ENCODE measurements around the gene LILRA2. TPM values are rescaled to one million over a fixed set of nuclear protein-coding genes. Genes with fewer than 3 reads are reported as not detected.

LILRA2 gene
- total RNA-seq, 1 experiment from 2014 or later: not detected

DNA sequence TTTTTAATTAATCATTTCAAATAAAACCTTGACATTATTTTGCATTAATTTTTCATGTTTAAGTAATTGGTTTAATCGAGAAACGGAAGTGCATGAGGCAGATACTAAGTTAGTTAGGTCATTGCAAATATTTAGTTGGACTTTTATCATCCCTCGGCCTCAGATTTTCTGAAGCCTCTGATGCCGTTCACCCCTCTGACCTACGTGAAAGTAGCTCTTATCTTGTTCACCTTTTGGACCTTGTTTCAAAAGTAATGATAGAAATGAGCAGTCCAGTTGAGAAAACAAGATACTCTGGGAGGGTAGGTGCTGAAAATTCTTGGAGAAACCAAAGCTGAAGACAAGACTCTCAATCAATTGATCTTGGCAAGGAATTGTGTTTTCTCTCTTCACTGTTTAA is 48.0 kb upstream of the LILRA2 start (continued):
- TF ChIP-seq, protein P1, sequence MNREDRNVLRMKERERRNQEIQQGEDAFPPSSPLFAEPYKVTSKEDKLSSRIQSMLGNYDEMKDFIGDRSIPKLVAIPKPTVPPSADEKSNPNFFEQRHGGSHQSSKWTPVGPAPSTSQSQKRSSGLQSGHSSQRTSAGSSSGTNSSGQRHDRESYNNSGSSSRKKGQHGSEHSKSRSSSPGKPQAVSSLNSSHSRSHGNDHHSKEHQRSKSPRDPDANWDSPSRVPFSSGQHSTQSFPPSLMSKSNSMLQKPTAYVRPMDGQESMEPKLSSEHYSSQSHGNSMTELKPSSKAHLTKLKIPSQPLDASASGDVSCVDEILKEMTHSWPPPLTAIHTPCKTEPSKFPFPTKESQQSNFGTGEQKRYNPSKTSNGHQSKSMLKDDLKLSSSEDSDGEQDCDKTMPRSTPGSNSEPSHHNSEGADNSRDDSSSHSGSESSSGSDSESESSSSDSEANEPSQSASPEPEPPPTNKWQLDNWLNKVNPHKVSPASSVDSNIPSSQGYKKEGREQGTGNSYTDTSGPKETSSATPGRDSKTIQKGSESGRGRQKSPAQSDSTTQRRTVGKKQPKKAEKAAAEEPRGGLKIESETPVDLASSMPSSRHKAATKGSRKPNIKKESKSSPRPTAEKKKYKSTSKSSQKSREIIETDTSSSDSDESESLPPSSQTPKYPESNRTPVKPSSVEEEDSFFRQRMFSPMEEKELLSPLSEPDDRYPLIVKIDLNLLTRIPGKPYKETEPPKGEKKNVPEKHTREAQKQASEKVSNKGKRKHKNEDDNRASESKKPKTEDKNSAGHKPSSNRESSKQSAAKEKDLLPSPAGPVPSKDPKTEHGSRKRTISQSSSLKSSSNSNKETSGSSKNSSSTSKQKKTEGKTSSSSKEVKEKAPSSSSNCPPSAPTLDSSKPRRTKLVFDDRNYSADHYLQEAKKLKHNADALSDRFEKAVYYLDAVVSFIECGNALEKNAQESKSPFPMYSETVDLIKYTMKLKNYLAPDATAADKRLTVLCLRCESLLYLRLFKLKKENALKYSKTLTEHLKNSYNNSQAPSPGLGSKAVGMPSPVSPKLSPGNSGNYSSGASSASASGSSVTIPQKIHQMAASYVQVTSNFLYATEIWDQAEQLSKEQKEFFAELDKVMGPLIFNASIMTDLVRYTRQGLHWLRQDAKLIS (CRISPR knock-in tag; IDR thresholded peaks at IDR 0.05; ENCODE audit: borderline replicate concordance): no peak
- TF ChIP-seq, protein P2, sequence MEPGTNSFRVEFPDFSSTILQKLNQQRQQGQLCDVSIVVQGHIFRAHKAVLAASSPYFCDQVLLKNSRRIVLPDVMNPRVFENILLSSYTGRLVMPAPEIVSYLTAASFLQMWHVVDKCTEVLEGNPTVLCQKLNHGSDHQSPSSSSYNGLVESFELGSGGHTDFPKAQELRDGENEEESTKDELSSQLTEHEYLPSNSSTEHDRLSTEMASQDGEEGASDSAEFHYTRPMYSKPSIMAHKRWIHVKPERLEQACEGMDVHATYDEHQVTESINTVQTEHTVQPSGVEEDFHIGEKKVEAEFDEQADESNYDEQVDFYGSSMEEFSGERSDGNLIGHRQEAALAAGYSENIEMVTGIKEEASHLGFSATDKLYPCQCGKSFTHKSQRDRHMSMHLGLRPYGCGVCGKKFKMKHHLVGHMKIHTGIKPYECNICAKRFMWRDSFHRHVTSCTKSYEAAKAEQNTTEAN (CRISPR knock-in tag; IDR thresholded peaks at IDR 0.05): no peak
- TF ChIP-seq, protein P3, sequence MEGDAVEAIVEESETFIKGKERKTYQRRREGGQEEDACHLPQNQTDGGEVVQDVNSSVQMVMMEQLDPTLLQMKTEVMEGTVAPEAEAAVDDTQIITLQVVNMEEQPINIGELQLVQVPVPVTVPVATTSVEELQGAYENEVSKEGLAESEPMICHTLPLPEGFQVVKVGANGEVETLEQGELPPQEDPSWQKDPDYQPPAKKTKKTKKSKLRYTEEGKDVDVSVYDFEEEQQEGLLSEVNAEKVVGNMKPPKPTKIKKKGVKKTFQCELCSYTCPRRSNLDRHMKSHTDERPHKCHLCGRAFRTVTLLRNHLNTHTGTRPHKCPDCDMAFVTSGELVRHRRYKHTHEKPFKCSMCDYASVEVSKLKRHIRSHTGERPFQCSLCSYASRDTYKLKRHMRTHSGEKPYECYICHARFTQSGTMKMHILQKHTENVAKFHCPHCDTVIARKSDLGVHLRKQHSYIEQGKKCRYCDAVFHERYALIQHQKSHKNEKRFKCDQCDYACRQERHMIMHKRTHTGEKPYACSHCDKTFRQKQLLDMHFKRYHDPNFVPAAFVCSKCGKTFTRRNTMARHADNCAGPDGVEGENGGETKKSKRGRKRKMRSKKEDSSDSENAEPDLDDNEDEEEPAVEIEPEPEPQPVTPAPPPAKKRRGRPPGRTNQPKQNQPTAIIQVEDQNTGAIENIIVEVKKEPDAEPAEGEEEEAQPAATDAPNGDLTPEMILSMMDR (IDR thresholded peaks at IDR 0.05): no peak
- TF ChIP-seq, protein P4, sequence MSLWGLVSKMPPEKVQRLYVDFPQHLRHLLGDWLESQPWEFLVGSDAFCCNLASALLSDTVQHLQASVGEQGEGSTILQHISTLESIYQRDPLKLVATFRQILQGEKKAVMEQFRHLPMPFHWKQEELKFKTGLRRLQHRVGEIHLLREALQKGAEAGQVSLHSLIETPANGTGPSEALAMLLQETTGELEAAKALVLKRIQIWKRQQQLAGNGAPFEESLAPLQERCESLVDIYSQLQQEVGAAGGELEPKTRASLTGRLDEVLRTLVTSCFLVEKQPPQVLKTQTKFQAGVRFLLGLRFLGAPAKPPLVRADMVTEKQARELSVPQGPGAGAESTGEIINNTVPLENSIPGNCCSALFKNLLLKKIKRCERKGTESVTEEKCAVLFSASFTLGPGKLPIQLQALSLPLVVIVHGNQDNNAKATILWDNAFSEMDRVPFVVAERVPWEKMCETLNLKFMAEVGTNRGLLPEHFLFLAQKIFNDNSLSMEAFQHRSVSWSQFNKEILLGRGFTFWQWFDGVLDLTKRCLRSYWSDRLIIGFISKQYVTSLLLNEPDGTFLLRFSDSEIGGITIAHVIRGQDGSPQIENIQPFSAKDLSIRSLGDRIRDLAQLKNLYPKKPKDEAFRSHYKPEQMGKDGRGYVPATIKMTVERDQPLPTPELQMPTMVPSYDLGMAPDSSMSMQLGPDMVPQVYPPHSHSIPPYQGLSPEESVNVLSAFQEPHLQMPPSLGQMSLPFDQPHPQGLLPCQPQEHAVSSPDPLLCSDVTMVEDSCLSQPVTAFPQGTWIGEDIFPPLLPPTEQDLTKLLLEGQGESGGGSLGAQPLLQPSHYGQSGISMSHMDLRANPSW (CRISPR knock-in tag; conservative IDR thresholded peaks at IDR 0.05; ENCODE audit: low read depth): no peak

DNA sequence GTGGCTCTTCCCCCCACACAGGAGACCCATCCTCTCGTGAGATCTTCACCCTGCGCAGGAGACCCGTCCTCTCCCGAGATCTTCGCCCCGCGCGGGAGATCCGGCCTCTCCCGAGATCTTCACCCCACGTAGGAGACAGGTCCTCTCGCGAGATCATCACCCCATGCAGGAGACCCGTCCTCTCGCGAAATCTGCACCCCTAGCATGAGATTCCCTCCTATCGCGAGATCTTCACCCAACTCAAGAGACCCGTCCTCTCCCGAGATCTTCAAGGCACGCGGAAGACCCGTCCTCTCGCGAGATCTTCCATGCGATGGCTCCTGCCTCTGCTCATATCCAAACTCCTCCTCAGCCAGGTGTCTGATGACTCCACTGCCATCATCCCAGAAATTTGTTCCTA is 46.6 kb upstream of the LILRA2 start:
- peaks cover 86% of the 10 kb centered on the region for H3K9me3 Mint-ChIP-seq
- peaks cover 59% of the 10 kb centered on the region for H3K36me3 Mint-ChIP-seq
- H3K27ac Mint-ChIP-seq: no peak overlapping the region
- CTCF ChIA-PET: no interaction called here
- no peak overlapping the region for H3K4me3 Mint-ChIP-seq
- no peak for DNase-seq (ENCODE audit: low spot score)
- H3K4me1 Mint-ChIP-seq: no peaks in the 10 kb centered on the region
- POLR2A ChIA-PET: no interaction called here
- peaks cover 17% of the 10 kb centered on the region for H3K27me3 Mint-ChIP-seq (ENCODE audit: low read depth)
- TF ChIP-seq CREM (CRISPR knock-in tag; IDR thresholded peaks at IDR 0.05): no peak
- TF ChIP-seq, protein P5, sequence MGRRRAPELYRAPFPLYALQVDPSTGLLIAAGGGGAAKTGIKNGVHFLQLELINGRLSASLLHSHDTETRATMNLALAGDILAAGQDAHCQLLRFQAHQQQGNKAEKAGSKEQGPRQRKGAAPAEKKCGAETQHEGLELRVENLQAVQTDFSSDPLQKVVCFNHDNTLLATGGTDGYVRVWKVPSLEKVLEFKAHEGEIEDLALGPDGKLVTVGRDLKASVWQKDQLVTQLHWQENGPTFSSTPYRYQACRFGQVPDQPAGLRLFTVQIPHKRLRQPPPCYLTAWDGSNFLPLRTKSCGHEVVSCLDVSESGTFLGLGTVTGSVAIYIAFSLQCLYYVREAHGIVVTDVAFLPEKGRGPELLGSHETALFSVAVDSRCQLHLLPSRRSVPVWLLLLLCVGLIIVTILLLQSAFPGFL (CRISPR knock-in tag; IDR thresholded peaks at IDR 0.05; ENCODE audit: borderline replicate concordance): no peak
- no peak for TF ChIP-seq ZNF416 (CRISPR knock-in tag; IDR thresholded peaks at IDR 0.05)
- TF ChIP-seq CBFB (CRISPR knock-in tag; IDR thresholded peaks at IDR 0.05; ENCODE audit: low read depth): no peak
- ATAC-seq: no peak

DNA sequence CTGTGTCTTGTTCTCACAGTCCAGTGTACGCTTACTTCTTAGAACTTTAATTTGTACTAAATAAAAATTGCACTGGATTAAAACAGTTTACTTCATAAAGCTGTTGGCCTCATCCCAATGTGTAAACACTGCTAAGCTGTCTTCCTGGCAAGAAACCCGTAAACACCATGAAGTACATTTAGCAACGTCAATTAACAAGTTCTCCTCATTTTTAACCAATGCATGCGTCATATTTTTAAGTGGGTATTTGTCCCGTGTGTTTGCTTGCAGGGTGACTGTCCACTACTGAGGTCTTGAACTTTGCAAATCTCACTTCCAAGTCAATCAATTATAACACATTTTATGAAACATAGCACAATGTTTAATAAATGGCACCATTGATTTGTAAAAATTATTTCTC is 42.7 kb upstream of the LILRA2 start:
- no peak overlapping the region for H3K27ac Mint-ChIP-seq
- POLR2A ChIA-PET: no interaction called here
- peaks cover 20% of the 10 kb centered on the region for H3K27me3 Mint-ChIP-seq (ENCODE audit: low read depth)
- H3K36me3 Mint-ChIP-seq: peaks cover 58% of the 10 kb centered on the region
- CTCF ChIA-PET: no interaction called here
- DNase-seq (ENCODE audit: low spot score) (no peak), ATAC-seq (no peak)
- no peaks in the 10 kb centered on the region for H3K4me1 Mint-ChIP-seq
- H3K9me3 Mint-ChIP-seq: peaks cover 86% of the 10 kb centered on the region
- no peak overlapping the region for H3K4me3 Mint-ChIP-seq
- no peak for TF ChIP-seq ZBTB21 (CRISPR knock-in tag; IDR thresholded peaks at IDR 0.05; ENCODE audit: borderline replicate concordance)
- TF ChIP-seq, protein P6, sequence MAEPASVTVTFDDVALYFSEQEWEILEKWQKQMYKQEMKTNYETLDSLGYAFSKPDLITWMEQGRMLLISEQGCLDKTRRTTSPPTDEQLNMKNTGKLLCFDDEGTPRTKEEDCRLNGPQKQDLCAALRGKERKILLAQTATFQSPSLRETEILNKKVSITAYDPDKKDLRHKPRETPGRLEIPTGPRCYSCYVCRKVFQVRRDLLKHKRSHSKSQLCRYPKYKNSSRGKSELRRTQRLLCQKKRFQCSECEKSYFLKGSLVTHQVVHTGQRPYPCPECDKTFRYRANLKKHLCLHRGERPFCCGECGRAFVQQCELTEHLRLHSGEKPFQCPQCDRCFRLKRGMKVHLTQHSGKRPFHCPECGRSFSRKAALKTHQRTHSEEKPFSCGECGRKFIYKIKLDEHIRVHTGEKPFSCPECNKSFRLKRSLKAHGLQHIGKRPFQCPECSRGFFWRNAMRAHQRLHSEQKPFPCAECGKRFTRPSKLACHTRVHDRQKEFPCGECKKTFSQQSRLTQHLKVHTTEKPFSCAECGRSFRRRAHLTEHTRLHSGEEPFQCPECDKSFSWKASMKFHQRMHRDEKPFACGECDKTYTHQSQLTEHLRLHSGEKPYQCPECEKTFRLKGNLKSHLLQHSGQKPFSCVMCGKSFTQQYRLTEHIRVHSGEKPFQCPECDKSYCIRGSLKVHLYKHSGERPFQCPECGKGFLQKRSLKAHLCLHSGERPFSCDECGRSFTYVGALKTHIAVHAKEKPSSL (CRISPR knock-in tag; conservative IDR thresholded peaks at IDR 0.05): no peak
- TF ChIP-seq NR3C1 (CRISPR knock-in tag; conservative IDR thresholded peaks at IDR 0.05; ENCODE audit: low read depth): no peak
- TF ChIP-seq, protein P4 (CRISPR knock-in tag; conservative IDR thresholded peaks at IDR 0.05; ENCODE audit: low read depth): no peak
- no peak for TF ChIP-seq TEAD1 (CRISPR knock-in tag; IDR thresholded peaks at IDR 0.05)

Data from WTC11 (cell line).